HG03575 (cell line): ENCODE data around the gene CCDC85C.

Experiments
- ATAC-seq: cut with Tn5 transposase; IDR thresholded peaks from one replicate; pipeline ENCODE4 v1.9.1; 2021; ENCODE audit not compliant: unreplicated experiment, insufficient number of reproducible peaks, low FRiP score; ENCODE audit errors: extremely low read depth

Gene CCDC85C

GRCh38 chr14:99520571-99521081, 83.4 kb downstream of the CCDC85C start:
- ATAC-seq: no peak

DNA sequence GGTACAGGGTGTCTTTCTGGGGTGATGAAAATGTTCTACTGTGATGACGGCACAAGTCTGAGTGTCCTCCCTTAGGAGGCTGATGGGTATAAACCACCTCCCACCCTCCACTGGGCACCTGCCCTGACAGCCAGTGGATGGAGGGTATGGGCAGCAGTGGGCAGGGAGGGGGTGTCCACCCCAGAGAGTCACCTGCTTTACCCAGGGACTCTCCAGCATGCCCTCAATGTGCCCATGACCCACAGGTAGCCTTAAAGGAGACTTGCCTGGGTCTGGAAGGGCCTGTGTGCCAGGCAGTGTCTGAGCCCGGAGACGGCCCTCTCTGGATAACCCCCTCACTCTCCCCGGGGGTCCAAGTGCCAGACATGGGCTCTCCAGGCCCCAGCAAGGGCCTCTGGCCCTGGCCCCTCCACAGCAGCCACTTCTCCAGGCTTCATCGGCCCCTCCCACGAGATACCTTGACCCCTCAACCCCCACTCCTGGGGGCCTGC, 84.0 kb downstream of the CCDC85C start:
- ATAC-seq: no peak

DNA sequence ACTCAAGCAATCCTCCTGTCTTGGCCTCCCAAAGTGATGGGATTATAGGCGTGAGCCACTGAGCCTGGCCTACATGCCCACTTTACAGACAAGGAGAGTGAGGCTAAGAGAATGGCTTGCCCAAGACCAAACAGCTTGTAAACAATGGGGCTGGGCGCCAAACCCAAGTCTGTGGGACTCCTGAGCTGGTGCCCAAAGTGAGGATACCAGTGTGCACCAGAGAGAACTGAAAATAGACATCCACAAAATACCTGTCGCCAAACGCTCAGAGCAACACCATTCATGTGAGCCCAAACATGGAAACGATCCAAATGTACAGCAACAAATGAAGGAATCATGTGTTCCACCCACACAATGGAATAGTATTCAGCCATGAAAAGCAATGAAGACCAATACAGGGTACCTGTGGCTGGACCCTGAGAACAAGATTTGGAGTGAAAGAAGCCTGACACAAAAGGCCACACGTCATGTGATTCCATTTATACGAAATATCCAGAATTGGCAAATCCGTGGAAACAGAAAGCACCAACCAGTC, 84.6 kb downstream of the CCDC85C start:
- no peak for ATAC-seq

DNA sequence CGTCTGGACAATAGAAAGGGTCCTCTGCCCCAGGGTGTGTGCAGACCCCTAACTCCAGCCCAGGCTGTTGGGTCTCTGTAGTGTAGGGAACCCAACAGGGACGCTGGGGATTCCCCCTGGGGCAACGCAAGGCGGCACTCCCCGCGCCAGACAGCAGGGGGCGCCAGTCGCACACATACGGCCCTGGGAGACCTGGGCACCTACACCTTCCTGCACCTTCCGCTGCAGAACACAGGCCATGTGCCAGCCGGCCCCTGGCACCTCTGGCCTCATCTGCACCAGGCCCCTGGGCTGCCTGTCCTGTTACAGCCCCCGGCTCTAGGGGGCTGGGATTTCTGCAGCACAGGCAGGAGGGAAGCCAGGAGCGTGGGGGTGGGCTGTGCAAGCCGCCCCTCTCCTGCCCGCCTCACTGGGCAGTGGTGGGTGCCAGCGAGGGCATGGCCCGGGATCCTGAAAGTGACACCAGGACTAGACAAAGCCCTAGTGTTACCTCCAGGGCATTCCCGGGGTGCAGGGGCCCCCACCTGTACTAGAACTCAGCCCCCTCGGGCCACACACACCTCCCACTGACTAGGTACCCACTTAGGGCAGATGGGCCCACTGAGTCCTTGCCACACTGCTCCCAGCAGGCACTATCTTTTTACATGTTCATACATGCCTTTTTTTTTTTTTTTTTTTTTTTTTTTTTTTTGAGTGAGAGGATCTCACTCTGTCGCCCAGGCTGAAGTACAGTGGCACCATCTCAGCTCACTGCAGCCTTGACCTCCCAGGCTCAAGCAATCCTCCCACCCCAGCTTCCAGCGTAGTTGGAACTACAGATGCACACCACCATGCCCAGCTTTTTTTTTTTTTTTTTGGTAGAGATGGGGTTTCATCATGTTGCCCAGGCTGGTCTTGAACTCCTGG, 85.3 kb downstream of the CCDC85C start:
- ATAC-seq: no peak

GRCh38 chr14:99517643-99518381, 86.2 kb downstream of the CCDC85C start:
- no peak for ATAC-seq

DNA sequence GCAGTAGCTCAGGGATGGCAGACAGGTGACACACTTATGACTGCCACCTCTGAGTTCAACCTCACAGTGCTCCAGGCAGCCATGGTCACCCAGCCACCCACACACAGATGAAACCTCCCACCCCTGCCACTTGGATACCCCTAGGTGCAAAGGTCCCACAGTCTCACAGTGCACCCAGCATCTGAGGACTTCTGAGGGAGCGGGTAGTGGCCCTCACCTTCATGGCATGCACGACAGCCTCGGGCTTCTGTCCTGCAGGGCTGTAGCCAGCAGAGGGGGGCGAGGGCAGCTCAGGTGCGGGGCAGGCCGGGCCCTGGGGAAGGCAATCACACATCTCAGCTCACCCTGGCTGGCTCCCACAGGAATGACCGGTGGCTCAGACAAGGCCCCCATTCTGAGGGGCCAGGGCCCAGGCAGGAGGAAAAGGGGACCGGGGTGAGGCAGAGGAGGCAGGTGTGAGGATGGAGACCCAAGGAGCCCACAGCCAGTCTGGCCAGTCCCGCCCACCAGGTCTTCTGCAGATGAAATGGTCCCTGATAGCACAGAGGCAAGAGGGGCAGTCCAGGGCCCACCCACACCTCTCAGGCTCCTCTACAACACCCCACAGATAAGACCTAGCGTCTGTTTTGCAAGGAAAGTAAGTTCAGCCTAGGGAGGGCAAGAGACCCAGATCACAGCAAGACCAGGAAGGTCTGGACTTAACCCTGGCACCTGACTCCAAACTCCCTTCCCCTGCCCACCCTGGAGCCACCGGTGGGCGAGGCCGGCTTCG, 87.0 kb downstream of the CCDC85C start:
- ATAC-seq: no peak

GRCh38 chr14:99516156-99516870, 87.7 kb downstream of the CCDC85C start:
- no peak for ATAC-seq

DNA sequence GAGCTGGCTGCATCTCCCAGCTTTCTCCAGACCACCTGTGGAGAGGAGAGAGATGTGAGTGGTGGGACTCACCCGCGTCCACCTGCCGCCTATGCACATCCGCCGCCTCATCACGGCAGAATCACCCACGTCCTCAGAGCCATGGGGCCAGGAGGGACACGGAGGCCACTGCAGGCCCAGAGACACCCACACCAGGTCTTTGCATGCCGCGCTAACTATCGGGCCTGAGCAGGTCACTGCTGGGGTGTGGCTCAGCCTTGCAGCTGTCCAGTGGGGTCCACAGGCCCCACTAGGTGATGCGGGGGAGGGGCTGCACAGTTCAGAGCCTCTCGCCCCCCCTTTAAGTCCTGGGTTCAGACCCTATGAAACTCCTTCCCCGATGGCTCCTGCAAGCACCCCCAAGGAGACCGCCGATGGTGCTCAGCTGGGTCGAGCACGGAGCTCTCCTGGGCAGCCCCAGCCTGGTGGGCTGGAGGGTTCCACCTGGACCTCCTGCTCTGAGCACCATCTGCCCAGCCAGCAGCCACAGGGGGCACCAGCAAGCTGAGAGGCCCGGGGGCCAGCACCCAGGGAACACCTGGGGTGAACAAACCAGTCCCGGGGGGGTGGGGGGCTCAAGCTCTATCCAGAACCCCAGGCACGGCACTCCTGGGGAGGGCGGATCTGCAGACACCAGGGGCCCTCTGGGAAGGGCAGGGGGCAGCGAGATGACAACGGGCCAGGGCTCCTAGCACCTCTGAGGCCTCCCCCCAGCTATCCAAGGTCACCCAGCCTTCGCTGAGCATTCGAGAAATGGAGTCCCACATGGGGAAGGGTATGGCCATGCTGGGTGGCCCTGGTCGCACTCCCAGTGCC, 88.5 kb downstream of the CCDC85C start:
- no peak for ATAC-seq

DNA sequence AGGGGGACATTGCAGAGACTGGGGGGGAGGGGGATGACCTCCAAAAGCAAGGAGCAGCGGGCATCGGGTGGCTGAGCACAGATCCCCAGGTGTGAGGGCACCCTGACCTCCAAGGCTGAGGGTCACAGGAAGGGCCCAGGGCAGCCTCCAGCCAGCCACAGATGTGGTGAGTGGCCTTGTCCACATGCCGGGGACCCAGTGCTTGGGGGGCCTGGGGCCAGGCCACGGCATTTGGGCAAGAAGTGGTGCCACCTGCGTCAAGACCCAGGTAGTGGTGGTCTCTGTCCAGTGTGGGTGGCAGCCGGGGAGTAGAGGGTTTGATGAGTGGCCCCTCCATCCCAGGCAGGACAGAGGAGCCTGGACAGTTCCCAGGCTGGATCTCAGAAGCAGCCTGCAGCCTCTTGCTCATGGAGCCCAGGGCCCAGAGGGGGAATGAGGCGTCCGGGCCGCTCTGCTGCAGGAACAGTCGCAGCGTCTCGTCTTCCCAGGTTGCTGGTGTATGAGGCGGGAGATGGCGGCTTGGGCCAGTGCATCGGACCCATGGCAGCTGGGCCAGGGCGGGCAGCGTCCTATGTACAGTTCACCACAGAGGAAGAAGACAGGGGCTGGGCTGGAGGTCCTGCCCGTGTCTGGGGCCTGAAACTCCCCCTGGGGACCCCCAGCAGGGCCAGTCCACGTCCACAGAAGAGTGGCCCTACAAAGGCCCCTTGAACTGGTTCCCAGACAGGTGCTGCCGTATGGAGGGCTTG, 89.3 kb downstream of the CCDC85C start:
- no peak for ATAC-seq

- no peak for ATAC-seq
Observed at GRCh38 chr14:99513946-99514551, 90.0 kb downstream of the CCDC85C start.

- ATAC-seq: no peak
Observed at GRCh38 chr14:99513183-99513694, 90.8 kb downstream of the CCDC85C start.

DNA sequence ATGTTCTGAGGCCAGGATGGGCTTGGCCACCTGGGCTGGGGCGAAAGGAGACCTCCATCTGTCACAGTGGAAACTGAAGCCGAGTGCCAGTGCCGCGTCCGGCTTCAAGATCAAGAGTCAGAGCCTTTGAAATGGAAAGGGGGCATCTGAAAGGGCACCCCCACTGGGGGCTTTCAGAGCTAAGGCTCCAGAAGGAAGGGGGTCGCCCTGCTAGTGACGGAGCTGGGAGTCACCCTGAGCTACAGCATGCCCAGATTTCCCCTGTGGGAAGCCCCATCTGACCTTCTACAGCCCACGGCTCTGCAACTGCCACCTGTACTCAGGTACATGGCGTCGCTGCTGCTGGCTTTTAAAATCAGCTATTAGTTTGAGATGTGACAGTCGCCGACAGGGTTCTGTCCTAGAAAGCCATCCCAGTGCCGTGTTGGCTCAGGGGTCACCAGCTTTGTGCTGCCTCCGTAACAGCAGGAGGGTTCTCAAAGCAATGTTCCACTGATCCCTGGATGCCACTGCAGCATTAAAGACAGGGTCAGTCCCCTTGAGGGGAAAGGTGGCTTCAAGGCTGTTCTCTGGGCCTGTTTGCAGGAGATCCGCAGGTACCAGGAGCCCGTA, 91.3 kb downstream of the CCDC85C start:
- no peak for ATAC-seq

DNA sequence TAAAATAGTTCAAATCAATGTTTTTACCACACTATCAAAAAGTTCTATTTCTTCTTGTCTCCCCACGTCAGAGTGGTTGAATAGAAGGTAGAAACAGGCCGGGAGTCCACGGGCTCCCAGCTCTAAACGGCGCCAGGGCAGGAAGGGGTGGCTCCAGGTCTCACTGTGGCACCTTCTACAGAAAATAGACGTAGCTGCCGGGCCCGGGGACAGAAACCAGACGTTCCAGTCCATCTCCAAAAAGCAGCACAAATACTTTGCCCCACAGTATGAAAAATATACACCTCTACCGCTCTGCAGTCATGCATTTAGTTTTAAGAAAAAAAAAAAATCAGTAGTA, 91.9 kb downstream of the CCDC85C start:
- no peak for ATAC-seq

DNA sequence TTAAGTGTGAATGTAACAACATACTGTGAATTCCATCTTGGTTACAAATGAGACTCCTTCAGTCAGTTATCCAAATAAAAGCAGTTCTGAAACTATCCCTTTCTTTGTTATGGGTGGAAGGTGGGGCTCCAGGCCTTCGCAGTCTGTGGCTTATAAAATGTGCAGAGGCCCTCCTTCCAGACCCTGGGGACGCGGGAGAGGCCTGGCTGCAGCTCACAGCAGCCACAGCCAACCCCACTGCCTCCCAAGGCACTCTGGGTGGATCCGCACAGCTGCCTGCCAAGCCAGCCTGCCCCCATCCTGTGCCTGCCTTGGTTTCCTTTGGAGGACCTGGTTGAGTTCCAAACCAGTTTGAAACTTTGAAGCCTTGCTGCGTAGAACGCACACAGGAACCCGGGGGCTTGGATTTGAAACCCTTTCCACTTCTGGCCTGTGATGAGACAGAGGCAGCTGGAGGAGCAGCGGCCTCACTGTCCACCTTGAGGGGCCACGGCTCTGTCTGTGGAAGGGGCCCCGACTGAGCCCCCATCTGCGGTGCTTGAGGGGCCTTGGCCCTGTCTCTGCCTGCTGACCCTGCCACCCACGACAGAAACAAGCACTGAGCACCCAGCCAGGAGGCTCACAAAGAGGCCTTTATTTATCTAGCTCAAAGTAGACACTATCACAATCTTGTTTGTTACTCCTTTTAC, 92.4 kb downstream of the CCDC85C start:
- ATAC-seq: no peak

DNA sequence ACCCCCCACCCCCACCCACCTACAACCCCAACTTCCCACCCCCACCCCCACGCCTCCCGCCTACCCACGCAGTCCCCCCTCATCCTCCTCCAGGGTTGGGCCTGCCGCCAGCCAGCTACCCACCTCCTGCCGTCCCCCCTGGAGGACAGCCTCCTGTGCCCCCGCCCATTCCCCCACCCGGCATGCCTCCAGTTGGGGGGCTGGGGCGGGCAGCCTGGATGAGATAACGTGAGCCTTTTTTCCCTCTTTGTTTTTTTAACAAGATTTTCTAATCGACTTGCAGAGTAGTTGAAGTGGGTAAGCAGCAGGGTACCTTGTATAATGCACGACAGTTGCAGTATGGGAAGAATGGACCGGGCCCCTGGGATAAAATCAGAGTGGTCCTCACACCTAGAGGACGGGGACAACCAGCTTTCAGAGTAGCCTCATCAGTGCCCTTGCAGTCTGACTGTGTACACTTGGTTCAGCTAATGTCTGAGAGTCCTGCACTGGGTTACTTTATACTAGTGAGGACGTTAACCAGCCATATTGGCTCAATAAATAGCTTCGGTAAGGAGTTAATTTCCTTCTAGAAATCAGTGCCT, 93.4 kb downstream of the CCDC85C start:
- no peak for ATAC-seq
